ENCODE results near the gene ITSN2.
A peak's percentile ranks its signal among the peaks of the same experiment; 100 is the strongest.
"Not testable (repeated sequence)": the region's sequence is repeated elsewhere in the genome, so short reads cannot be mapped to it uniquely, and the experiment has no call there.

Gene ITSN2

GRCh38 chr2:24360050-24360962, at the start of gene ITSN2:
Gene ITSN2 (minus strand): TSS chr2:24360536. CDS start chr2:24328082, 32,454 bp downstream.
- no peak for DNase-seq (ENCODE audit: extremely low read depth, low read depth)
- TF ChIP-seq CTCF (IDR thresholded peaks at IDR 0.05; ENCODE audit: low read depth, low read length, missing control alignments), result no peak
- H3K4me3 ChIP-seq (replicated peaks; ENCODE audit: low read depth, low read length), result peak within 1 kb of the TSS; percentile 62

DNA sequence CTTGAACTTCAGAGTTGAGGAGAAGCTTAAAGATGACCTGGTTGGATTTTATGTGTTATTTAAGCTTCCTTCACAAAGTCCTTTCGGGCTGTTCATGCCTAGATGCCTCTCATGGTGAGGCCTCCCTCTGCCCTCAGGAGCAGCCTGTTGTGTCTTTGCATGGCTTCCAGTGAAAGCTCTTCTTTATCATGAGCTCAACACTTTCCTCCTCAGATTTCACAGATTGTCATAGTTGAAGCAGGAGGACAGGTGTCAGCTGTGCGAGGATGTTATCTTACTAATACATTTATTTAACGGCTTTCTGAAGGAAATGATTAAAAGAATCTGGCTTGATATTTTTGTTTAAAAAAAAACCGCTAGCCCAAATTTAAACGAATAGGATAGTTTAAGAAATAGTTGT, 48.8 kb upstream of the ITSN2 start:
- DNase-seq (ENCODE audit: extremely low read depth, low read depth), result no peak
- no peak for TF ChIP-seq CTCF (IDR thresholded peaks at IDR 0.05; ENCODE audit: low read depth, low read length, missing control alignments)
- no peak overlapping the region for H3K4me3 ChIP-seq (replicated peaks; ENCODE audit: low read depth, low read length)

GRCh38 chr2:24408704-24409103, 48.4 kb upstream of the ITSN2 start:
- H3K4me3 ChIP-seq (replicated peaks; ENCODE audit: low read depth, low read length); DNase-seq (ENCODE audit: extremely low read depth, low read depth): not testable (repeated sequence)

- DNase-seq (ENCODE audit: extremely low read depth, low read depth), result no peak
Observed at GRCh38 chr2:24404491-24404921, 44.2 kb upstream of the ITSN2 start.

GRCh38 chr2:24403832-24404212, 43.5 kb upstream of the ITSN2 start:
- no peak for TF ChIP-seq CTCF (IDR thresholded peaks at IDR 0.05; ENCODE audit: low read depth, low read length, missing control alignments)
- DNase-seq (ENCODE audit: extremely low read depth, low read depth), result no peak
- H3K4me3 ChIP-seq (replicated peaks; ENCODE audit: low read depth, low read length), result no peak overlapping the region

More at GRCh38 chr2:24404491-24404921, 44.2 kb upstream of the ITSN2 start:
- TF ChIP-seq CTCF (IDR thresholded peaks at IDR 0.05; ENCODE audit: low read depth, low read length, missing control alignments), result no peak
- no peak overlapping the region for H3K4me3 ChIP-seq (replicated peaks; ENCODE audit: low read depth, low read length)

DNA sequence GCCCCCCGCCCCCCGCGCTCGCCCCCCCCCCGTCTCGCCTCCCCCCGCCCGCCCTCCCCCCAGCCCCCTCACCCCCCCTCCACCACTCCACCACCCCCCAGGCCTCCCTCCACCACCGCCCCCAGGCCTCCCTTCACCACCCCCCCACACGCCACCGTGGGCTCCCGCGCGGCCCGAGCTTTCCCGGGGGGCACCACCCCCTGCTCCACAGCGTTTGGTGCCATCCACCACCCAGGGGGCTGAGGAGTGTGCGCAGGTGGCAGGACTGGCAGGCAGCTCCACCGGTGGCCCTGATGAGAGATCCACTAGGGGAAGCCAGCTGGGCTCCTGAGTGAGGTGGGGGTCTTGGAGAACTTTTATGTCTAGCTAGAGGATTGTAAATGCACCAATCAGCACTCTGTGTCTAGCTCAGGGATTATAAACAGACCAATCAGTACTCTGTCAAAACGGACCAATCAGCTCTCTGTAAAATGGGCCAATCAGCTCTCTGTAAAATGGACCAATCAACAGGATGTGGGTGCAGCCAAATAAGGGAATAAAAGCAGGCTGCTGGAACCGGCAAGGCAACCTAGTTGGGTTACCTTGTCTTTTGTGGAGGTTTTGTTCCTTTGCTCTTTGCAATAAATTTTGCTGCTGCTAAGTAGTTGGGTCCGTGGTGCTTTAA, 43.0 kb upstream of the ITSN2 start:
- TF ChIP-seq CTCF (IDR thresholded peaks at IDR 0.05; ENCODE audit: low read depth, low read length, missing control alignments), result no peak
- no peak overlapping the region for H3K4me3 ChIP-seq (replicated peaks; ENCODE audit: low read depth, low read length)
- no peak for DNase-seq (ENCODE audit: extremely low read depth, low read depth)

Data from HFF-Myc (cell line).